HepG2 (cell line): ENCODE data around the gene GATA5. TPM values are rescaled to one million over a fixed set of nuclear protein-coding genes. Genes with fewer than 3 reads are reported as not detected.
A peak's percentile ranks its signal among the peaks of the same experiment; 100 is the strongest.

Experiments
- CHD2 ChIP-seq: IDR thresholded peaks from 2 replicates; pipeline ENCODE4 v1.6.1; 2011; ENCODE audit warnings: low read depth, low read length, improper control_type of control experiment
- FOXO1 ChIP-seq: sonication (generic); formaldehyde crosslinking; IDR thresholded peaks from 2 replicates; pipeline ENCODE4 v1.4.0; 2020; ENCODE audit warnings: missing genetic modification reagents
- KLF6 ChIP-seq: IDR thresholded peaks from 2 replicates; pipeline ENCODE4 v1.8.0; 2016; ENCODE audit warnings: missing biosample characterization, missing genetic modification reagents
- KMT2A ChIP-seq: sonication (generic); formaldehyde crosslinking; IDR thresholded peaks from 2 replicates; pipeline ENCODE4 v1.4.0; 2020; ENCODE audit warnings: missing genetic modification reagents
- MEIS2 ChIP-seq: sonication (generic); formaldehyde crosslinking; IDR thresholded peaks from 2 replicates; pipeline ENCODE4 v1.9.0; 2021; ENCODE audit warnings: mild to moderate bottlenecking, missing genetic modification reagents
- NCOA1 ChIP-seq: sonication (generic); formaldehyde crosslinking; IDR thresholded peaks from 2 replicates; pipeline ENCODE4 v1.9.0; 2021; ENCODE audit warnings: missing genetic modification reagents
- NCOA2 ChIP-seq: sonication (generic); formaldehyde crosslinking; IDR thresholded peaks from 2 replicates; pipeline ENCODE4 v1.8.0; 2022; ENCODE audit warnings: inconsistent platforms
- NR3C1 ChIP-seq: sonication (generic); formaldehyde crosslinking; IDR thresholded peaks from 2 replicates; pipeline ENCODE4 v1.4.0; 2020; ENCODE audit warnings: missing genetic modification reagents
- POGZ ChIP-seq: sonication (generic); formaldehyde crosslinking; IDR thresholded peaks from 2 replicates; pipeline ENCODE4 v1.4.0; 2020; ENCODE audit warnings: mild to moderate bottlenecking, missing genetic modification reagents
- RBAK ChIP-seq: sonication (generic); formaldehyde crosslinking; IDR thresholded peaks from 2 replicates; pipeline ENCODE4 v1.5.1; 2020; ENCODE audit warnings: mild to moderate bottlenecking, missing genetic modification reagents
- TARDBP ChIP-seq: sonication (generic); formaldehyde crosslinking; IDR thresholded peaks from 2 replicates; pipeline ENCODE4 v1.8.0; 2022; ENCODE audit warnings: mild to moderate bottlenecking, missing genetic modification reagents
- TCF7L2 ChIP-seq: IDR thresholded peaks from 2 replicates; pipeline ENCODE4 v1.6.1; 2011; ENCODE audit warnings: mild to moderate bottlenecking, low read depth, low read length, moderate library complexity
- TIGD3 ChIP-seq: sonication (generic); formaldehyde crosslinking; IDR thresholded peaks from 2 replicates; pipeline ENCODE4 v1.5.1; 2020; ENCODE audit warnings: mild to moderate bottlenecking, missing genetic modification reagents, borderline replicate concordance
- ZFP41 ChIP-seq: sonication (generic); formaldehyde crosslinking; IDR thresholded peaks from 2 replicates; pipeline ENCODE4 v1.4.0; 2020; ENCODE audit warnings: mild to moderate bottlenecking, missing genetic modification reagents, borderline replicate concordance
- ZNF335 ChIP-seq: sonication (generic); formaldehyde crosslinking; IDR thresholded peaks from 2 replicates; pipeline ENCODE4 v1.4.0; 2020; ENCODE audit warnings: missing genetic modification reagents
- ZNF460 ChIP-seq: sonication (generic); formaldehyde crosslinking; IDR thresholded peaks from 2 replicates; pipeline ENCODE4 v1.5.1; 2020; ENCODE audit warnings: missing genetic modification reagents, mild to moderate bottlenecking, borderline replicate concordance
- polyA plus RNA-seq, 8 experiments: library from polyadenylated mRNA; depleted of rRNA in 3 of 8; stranded (reverse) in 7 of 8; unstranded in 1 of 8; fragments of >200 nt; fragmentation: Illumina TruSeq in 4 of 8; extraction: Trizol in 4 of 8; gene quantifications; 2 replicates each; pipeline versions ENCODE4 v1.2.1 to v1.2.3, GENCODE V29; 2011 to 2016; ENCODE audit warnings: low read depth in 4 of 8, missing spikeins in 1 of 8, mixed read lengths in 1 of 8; ENCODE audit not compliant: insufficient read depth in 1 of 8
- total RNA-seq, 5 experiments: library from RNA; depleted of rRNA; stranded (reverse); fragments of >200 nt; fragmentation: Illumina TruSeq; extraction: Trizol; gene quantifications; 2 replicates each; pipeline ENCODE4 v1.2.3, GENCODE V29; 2016; ENCODE audit warnings: low read depth in 1 of 5
- TF ChIP-seq, protein P1 (sequence below): sonication (generic); formaldehyde crosslinking; conservative IDR thresholded peaks from 2 replicates; pipeline ENCODE4 v1.4.0; 2020; ENCODE audit warnings: mild to moderate bottlenecking, missing genetic modification reagents, moderate library complexity
- TF ChIP-seq, protein P2 (sequence below): sonication (generic); formaldehyde crosslinking; IDR thresholded peaks from 2 replicates; pipeline ENCODE4 v1.4.0; 2020; ENCODE audit warnings: mild to moderate bottlenecking, missing genetic modification reagents, borderline replicate concordance
- TF ChIP-seq, protein P3 (sequence below): IDR thresholded peaks from 2 replicates; pipeline ENCODE4 v1.6.1; 2012; ENCODE audit warnings: low read length, improper control_type of control experiment
- TF ChIP-seq, protein P4 (sequence below): sonication (generic); formaldehyde crosslinking; IDR thresholded peaks from 2 replicates; pipeline ENCODE4 v1.4.0; 2020; ENCODE audit warnings: missing genetic modification reagents

GATA5 gene
- total and polyA plus RNA-seq, 2 of the 13 experiments (the other 11 are each of a cell fraction or from before 2014, with no cell fraction given) = 0.12 to 0.20 TPM

DNA sequence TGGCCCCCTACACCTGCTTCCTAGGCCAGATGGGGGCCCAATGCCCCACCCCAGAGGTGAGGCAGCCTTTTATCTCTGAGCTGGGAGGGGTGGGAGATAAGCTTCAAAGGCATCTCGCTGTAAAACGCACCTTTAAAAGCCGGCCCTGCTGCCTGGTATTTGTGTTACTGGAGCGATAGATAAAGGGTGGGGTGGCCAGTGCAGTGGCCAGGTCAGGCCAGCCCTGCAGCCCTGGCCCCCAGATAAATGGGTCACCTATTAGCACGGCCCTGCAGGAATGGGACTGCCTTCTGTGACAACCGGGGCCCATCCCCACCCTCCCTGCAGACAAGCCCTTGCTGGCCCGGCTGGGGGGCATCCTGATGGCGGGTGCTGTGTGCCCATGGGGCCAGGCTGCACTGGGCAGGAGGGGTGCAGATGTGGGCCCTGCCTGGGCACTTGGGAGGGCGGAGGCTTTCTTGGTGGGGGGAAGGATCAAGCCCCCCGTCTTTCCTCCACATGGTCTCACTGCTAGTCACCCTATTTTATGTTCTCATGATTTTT, 45.4 kb downstream of the GATA5 start (continued):
- TF ChIP-seq, protein P1, sequence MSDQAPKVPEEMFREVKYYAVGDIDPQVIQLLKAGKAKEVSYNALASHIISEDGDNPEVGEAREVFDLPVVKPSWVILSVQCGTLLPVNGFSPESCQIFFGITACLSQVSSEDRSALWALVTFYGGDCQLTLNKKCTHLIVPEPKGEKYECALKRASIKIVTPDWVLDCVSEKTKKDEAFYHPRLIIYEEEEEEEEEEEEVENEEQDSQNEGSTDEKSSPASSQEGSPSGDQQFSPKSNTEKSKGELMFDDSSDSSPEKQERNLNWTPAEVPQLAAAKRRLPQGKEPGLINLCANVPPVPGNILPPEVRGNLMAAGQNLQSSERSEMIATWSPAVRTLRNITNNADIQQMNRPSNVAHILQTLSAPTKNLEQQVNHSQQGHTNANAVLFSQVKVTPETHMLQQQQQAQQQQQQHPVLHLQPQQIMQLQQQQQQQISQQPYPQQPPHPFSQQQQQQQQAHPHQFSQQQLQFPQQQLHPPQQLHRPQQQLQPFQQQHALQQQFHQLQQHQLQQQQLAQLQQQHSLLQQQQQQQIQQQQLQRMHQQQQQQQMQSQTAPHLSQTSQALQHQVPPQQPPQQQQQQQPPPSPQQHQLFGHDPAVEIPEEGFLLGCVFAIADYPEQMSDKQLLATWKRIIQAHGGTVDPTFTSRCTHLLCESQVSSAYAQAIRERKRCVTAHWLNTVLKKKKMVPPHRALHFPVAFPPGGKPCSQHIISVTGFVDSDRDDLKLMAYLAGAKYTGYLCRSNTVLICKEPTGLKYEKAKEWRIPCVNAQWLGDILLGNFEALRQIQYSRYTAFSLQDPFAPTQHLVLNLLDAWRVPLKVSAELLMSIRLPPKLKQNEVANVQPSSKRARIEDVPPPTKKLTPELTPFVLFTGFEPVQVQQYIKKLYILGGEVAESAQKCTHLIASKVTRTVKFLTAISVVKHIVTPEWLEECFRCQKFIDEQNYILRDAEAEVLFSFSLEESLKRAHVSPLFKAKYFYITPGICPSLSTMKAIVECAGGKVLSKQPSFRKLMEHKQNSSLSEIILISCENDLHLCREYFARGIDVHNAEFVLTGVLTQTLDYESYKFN (CRISPR knock-in tag) = no peak
- TF ChIP-seq TCF7L2 (peak; percentile 58; the same call in 1 of the 2 replicates), KMT2A (CRISPR knock-in tag) (no peak), ZNF335 (CRISPR knock-in tag) (no peak), KLF6 (no peak), MEIS2 (CRISPR knock-in tag) (no peak), NCOA2 (CRISPR knock-in tag) (peak; percentile 53; the same call in 1 of the 2 replicates), TIGD3 (no peak), TARDBP (CRISPR knock-in tag) (no peak), CHD2 (no peak), NR3C1 (CRISPR knock-in tag) (no peak), RBAK (CRISPR knock-in tag) (no peak), ZFP41 (CRISPR knock-in tag) (no peak), NCOA1 (no peak), POGZ (no peak), FOXO1 (0 out of 2 replicates have a peak, but pooled peaks have one; percentile 10), ZNF460 (no peak)
- TF ChIP-seq, protein P2, sequence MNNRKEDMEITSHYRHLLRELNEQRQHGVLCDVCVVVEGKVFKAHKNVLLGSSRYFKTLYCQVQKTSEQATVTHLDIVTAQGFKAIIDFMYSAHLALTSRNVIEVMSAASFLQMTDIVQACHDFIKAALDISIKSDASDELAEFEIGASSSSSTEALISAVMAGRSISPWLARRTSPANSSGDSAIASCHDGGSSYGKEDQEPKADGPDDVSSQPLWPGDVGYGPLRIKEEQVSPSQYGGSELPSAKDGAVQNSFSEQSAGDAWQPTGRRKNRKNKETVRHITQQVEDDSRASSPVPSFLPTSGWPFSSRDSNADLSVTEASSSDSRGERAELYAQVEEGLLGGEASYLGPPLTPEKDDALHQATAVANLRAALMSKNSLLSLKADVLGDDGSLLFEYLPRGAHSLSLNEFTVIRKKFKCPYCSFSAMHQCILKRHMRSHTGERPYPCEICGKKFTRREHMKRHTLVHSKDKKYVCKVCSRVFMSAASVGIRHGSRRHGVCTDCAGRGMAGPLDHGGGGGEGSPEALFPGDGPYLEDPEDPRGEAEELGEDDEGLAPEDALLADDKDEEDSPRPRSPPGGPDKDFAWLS (CRISPR knock-in tag) = no peak
- TF ChIP-seq, protein P3, sequence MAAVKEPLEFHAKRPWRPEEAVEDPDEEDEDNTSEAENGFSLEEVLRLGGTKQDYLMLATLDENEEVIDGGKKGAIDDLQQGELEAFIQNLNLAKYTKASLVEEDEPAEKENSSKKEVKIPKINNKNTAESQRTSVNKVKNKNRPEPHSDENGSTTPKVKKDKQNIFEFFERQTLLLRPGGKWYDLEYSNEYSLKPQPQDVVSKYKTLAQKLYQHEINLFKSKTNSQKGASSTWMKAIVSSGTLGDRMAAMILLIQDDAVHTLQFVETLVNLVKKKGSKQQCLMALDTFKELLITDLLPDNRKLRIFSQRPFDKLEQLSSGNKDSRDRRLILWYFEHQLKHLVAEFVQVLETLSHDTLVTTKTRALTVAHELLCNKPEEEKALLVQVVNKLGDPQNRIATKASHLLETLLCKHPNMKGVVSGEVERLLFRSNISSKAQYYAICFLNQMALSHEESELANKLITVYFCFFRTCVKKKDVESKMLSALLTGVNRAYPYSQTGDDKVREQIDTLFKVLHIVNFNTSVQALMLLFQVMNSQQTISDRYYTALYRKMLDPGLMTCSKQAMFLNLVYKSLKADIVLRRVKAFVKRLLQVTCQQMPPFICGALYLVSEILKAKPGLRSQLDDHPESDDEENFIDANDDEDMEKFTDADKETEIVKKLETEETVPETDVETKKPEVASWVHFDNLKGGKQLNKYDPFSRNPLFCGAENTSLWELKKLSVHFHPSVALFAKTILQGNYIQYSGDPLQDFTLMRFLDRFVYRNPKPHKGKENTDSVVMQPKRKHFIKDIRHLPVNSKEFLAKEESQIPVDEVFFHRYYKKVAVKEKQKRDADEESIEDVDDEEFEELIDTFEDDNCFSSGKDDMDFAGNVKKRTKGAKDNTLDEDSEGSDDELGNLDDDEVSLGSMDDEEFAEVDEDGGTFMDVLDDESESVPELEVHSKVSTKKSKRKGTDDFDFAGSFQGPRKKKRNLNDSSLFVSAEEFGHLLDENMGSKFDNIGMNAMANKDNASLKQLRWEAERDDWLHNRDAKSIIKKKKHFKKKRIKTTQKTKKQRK = no peak
- TF ChIP-seq, protein P4, sequence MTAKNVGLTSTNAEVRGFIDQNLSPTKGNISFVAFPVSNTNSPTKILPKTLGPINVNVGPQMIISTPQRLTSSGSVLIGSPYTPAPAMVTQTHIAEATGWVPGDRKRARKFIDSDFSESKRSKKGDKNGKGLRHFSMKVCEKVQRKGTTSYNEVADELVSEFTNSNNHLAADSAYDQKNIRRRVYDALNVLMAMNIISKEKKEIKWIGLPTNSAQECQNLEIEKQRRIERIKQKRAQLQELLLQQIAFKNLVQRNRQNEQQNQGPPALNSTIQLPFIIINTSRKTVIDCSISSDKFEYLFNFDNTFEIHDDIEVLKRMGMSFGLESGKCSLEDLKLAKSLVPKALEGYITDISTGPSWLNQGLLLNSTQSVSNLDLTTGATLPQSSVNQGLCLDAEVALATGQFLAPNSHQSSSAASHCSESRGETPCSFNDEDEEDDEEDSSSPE (CRISPR knock-in tag) = no peak
